Bladder microvascular endothelial cell (primary cell): Measurements from ENCODE around the gene BCAS1. TPM values are rescaled to one million over a fixed set of nuclear protein-coding genes. Genes with fewer than 3 reads are reported as not detected.

Source experiments
- total RNA-seq: library from RNA; depleted of rRNA; stranded (reverse); fragments of >200 nt; gene quantifications from 2 replicates; pipeline ENCODE4 v1.2.3, GENCODE V29; 2014

The BCAS1 gene
- total RNA-seq: not detected in 2 replicates

DNA sequence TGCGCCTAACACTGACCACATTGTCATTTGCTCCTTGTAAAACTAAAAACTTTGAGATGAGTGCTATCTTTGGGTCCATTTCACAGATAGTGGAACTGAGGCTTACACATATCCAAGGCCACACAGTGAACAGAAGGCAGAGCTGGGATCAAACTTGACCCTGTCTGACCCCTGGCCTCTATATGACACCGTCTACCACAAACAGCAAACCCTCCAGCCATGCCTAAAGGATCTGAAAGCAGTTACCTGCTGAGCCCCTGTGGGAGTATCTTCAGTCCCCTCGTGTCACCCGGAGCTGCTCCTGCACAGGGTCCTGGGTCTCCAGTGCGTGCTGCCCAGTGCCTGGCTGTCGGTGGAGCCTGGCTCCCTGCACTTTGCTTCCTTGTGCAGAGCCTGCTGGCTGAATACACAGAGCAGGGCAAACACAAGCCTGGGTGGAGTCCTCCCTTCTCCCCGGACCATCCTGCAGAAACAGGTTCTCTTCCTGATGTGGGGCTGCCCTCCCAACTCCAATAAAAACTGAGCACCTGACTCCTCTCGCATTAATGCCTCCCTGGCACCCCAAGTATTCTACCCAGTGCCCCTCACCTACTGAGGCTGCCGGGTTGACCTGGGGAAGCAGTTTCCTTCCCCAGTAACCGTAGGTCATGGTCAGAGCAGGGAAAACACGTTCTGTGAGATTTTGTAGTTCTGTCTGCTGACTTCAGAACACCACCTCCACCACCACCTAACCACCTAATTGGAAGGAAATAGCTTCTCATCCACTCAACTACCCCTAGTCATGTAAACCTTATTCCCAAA, at the start of gene BCAS1:
TSS of gene BCAS1 (minus strand) at position 408 of the 801 bp plus-strand sequence. CDS start 11,876 bp downstream, outside the sequence.

Other genes starting within 250 kb of the BCAS1 start
- not detected in 2 replicates for gene CYP24A1, start 103.4 kb upstream of the BCAS1 start, total RNA-seq
- 48.4 and 80.1 TPM in 2 replicates for gene PFDN4, start 137.5 kb upstream of the BCAS1 start, total RNA-seq